Neural cell (in vitro differentiated cells): ENCODE measurements around the gene TNFSF9.

ENCODE experiments used
- CTCF ChIP-seq: fragments of 450-650 bp; IDR thresholded peaks from 2 replicates; pipeline ENCODE4 v1.5.1; 2014; ENCODE audit warnings: antibody characterized with exemption, mild to moderate bottlenecking, moderate library complexity; ENCODE audit not compliant: poor library complexity, severe bottlenecking
- EZH2 ChIP-seq: fragments of 200-600, 300-800 bp; shearing (Covaris generic), sonication (generic); IDR thresholded peaks from 2 replicates; pipeline ENCODE4 v1.6.1; 2014; ENCODE audit warnings: antibody characterized with exemption, low read length, borderline replicate concordance, mild to moderate bottlenecking; ENCODE audit not compliant: insufficient read depth, poor library complexity, severe bottlenecking
- MXI1 ChIP-seq: fragments of 450-650 bp; conservative IDR thresholded peaks from 2 replicates; pipeline ENCODE4 v1.6.1; 2014; ENCODE audit warnings: antibody characterized with exemption, mild to moderate bottlenecking; ENCODE audit not compliant: poor library complexity, severe bottlenecking
- POLR2AphosphoS5 ChIP-seq: IDR thresholded peaks from 2 replicates; pipeline ENCODE4 v1.6.1; 2012
- SMC3 ChIP-seq: fragments of 450-650 bp; conservative IDR thresholded peaks from 2 replicates; pipeline ENCODE4 v1.6.1; 2014; ENCODE audit warnings: antibody characterized with exemption, mild to moderate bottlenecking, moderate library complexity; ENCODE audit not compliant: poor library complexity
- TAF1 ChIP-seq: IDR thresholded peaks from 2 replicates; pipeline ENCODE4 v1.6.1; 2012; ENCODE audit warnings: low read depth

DNA sequence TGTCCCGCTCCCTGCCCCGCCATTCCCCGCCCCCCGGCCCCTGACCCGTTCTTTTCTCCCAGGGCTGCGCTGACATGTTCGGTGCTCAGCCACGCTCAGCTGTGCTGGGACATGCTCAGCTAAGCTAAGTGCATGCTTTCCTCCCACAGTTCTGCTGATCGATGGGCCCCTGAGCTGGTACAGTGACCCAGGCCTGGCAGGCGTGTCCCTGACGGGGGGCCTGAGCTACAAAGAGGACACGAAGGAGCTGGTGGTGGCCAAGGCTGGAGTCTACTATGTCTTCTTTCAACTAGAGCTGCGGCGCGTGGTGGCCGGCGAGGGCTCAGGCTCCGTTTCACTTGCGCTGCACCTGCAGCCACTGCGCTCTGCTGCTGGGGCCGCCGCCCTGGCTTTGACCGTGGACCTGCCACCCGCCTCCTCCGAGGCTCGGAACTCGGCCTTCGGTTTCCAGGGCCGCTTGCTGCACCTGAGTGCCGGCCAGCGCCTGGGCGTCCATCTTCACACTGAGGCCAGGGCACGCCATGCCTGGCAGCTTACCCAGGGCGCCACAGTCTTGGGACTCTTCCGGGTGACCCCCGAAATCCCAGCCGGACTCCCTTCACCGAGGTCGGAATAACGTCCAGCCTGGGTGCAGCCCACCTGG lies 3.7 kb downstream of the TNFSF9 start:
- no peak for TF ChIP-seq SMC3
- TF ChIP-seq POLR2AphosphoS5, result no peak
- TF ChIP-seq TAF1, result no peak
- no peak for TF ChIP-seq CTCF
- no peak for TF ChIP-seq EZH2
- TF ChIP-seq MXI1, result no peak
